Measurements from ENCODE around the gene PM20D2. TPM values are rescaled to one million over a fixed set of nuclear protein-coding genes. Genes with fewer than 3 reads are reported as not detected.

PM20D2 gene
- total RNA-seq, 1 donor from 2014 or later = 14.1 TPM

GRCh38 chr6:89194559-89194958 is 48.7 kb downstream of the PM20D2 start:
- H3K27me3 Mint-ChIP-seq (ENCODE audit: insufficient read depth) = peaks cover 1% of the 10 kb centered on the region
- no peaks in the 10 kb centered on the region for H3K36me3 Mint-ChIP-seq (ENCODE audit: low read depth)
- no peak for DNase-seq (ENCODE audit: low spot score)
- H3K27ac Mint-ChIP-seq = no peak overlapping the region
- intact Hi-C loops (cut with micrococcal nuclease) = no loop called here
- H3K4me3 Mint-ChIP-seq = no peak overlapping the region
- no peaks in the 10 kb centered on the region for H3K4me1 Mint-ChIP-seq (ENCODE audit: low read depth)
- H3K9me3 Mint-ChIP-seq = peaks cover 14% of the 10 kb centered on the region

DNA sequence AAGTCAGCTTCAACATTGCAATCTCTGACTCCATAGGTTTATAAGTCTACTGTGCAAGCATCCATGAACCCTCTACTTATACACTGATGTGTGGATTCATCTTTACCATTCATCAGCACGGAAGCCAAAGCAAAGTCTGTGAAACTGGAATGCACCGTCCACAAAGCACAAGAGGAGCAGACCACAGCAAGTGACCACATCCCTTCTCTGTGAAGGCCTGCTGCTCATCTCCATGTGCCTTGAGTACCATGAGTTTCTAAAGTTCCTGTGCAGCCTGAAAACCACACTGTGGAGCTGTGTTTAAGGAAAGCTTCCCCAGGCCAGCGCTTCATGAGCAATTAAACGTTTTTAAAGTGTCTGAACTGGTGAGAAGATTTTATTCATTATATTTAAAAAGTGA is 51.3 kb downstream of the PM20D2 start:
- H3K27ac Mint-ChIP-seq = no peak overlapping the region
- peaks cover 1% of the 10 kb centered on the region for H3K27me3 Mint-ChIP-seq (ENCODE audit: insufficient read depth)
- H3K4me1 Mint-ChIP-seq (ENCODE audit: low read depth) = no peaks in the 10 kb centered on the region
- no peaks in the 10 kb centered on the region for H3K36me3 Mint-ChIP-seq (ENCODE audit: low read depth)
- intact Hi-C loops (cut with micrococcal nuclease) = no loop called here
- no peak for DNase-seq (ENCODE audit: low spot score)
- H3K9me3 Mint-ChIP-seq = peaks cover 14% of the 10 kb centered on the region
- H3K4me3 Mint-ChIP-seq = no peak overlapping the region

GRCh38 chr6:89198235-89198634 is 52.4 kb downstream of the PM20D2 start:
- Mint-ChIP-seq H3K27ac (no peak overlapping the region), H3K27me3 (ENCODE audit: insufficient read depth) (peaks cover 1% of the 10 kb centered on the region), H3K36me3 (ENCODE audit: low read depth) (no peaks in the 10 kb centered on the region), H3K9me3 (peaks cover 14% of the 10 kb centered on the region), H3K4me1 (ENCODE audit: low read depth) (no peaks in the 10 kb centered on the region), H3K4me3 (no peak overlapping the region)
- no peak for DNase-seq (ENCODE audit: low spot score)
- intact Hi-C loops (cut with micrococcal nuclease) = no loop called here

DNA sequence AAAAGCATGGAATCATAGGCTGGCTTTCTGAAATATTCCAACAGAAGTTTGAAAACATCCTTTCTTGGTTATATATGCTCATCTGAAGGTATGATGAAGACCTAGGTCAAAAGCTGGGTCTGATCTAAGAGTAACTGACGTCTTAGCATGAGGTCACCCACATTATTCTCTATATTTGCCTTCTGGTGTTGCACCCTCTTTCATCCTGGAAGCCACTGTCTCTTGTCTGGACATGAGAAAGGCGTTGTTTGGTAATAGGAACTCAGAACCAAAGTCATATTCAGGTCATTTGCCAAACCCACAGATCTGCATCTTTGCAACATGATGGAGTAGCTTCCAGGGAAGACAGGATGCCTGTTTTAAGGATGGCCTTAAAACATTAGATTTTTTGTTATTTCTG is 53.7 kb downstream of the PM20D2 start:
- intact Hi-C loops (cut with micrococcal nuclease) = no loop called here
- H3K9me3 Mint-ChIP-seq = peaks cover 5% of the 10 kb centered on the region
- H3K36me3 Mint-ChIP-seq (ENCODE audit: low read depth) = no peaks in the 10 kb centered on the region
- no peak overlapping the region for H3K4me3 Mint-ChIP-seq
- H3K4me1 Mint-ChIP-seq (ENCODE audit: low read depth) = no peaks in the 10 kb centered on the region
- no peak for DNase-seq (ENCODE audit: low spot score)
- peaks cover 1% of the 10 kb centered on the region for H3K27me3 Mint-ChIP-seq (ENCODE audit: insufficient read depth)
- H3K27ac Mint-ChIP-seq = no peak overlapping the region

DNA sequence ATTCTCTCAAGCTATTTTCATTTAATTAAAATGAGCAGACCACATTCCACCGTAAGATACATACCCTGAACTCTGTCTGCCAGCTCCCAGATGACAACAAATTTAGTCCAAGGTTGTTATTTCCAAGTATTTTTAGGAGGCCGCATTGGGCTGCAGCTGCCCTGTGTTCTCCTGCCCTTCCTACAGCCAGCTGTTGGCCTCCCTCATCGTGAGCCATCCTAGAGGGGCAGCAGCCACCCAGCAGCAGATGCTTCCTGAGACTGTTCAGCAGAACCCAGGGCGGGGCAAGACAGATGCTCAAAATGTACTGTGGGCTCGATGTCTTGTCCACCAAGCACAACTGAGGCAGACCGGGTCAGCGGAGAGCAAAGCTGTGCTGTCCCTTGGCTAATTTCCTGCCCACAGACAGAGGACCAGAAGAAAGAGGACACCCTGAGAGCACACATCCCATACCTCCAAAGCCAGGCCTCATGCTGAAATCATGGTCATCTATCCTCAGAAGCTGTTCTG is 54.9 kb downstream of the PM20D2 start:
- DNase-seq (ENCODE audit: low spot score) = no peak
- intact Hi-C loops (cut with micrococcal nuclease) = no loop called here
- H3K36me3 Mint-ChIP-seq (ENCODE audit: low read depth) = no peaks in the 10 kb centered on the region
- H3K4me3 Mint-ChIP-seq = no peak overlapping the region
- no peak overlapping the region for H3K27ac Mint-ChIP-seq
- H3K27me3 Mint-ChIP-seq (ENCODE audit: insufficient read depth) = peaks cover 1% of the 10 kb centered on the region
- H3K9me3 Mint-ChIP-seq = no peaks in the 10 kb centered on the region
- H3K4me1 Mint-ChIP-seq (ENCODE audit: low read depth) = no peaks in the 10 kb centered on the region

DNA sequence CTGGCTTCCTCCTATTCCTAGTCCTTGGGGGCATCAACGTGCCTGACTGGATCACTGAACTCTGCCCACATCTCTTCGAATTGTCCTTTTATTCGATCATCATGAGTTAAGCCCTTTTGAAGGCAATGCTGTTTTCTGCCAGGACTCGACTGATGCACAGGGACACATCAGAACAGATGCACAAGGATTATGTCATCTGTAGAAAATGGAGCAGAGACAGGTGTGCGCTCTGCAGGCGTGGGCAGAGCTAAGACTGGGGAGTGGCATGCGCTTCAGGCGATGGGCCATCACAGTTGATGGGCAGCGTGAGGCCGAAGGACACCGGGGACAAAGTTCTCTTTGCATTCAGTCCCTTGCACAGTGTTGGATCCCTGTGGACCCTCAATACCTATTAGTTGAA is 58.2 kb downstream of the PM20D2 start:
- H3K27ac Mint-ChIP-seq = no peak overlapping the region

GRCh38 chr6:89205819-89206218 is 60.0 kb downstream of the PM20D2 start:
- no peak for DNase-seq (ENCODE audit: low spot score)
- Mint-ChIP-seq H3K4me1 (ENCODE audit: low read depth) (no peaks in the 10 kb centered on the region), H3K9me3 (no peaks in the 10 kb centered on the region), H3K27me3 (ENCODE audit: insufficient read depth) (no peaks in the 10 kb centered on the region), H3K4me3 (no peak overlapping the region), H3K36me3 (ENCODE audit: low read depth) (no peaks in the 10 kb centered on the region), H3K27ac (no peak overlapping the region)
- intact Hi-C loops (cut with micrococcal nuclease) = no loop called here

More for the DNA sequence above, 58.2 kb downstream of the PM20D2 start:
- intact Hi-C loops (cut with micrococcal nuclease) = no loop called here
- H3K4me3 Mint-ChIP-seq = no peak overlapping the region
- no peaks in the 10 kb centered on the region for H3K36me3 Mint-ChIP-seq (ENCODE audit: low read depth)
- no peaks in the 10 kb centered on the region for H3K27me3 Mint-ChIP-seq (ENCODE audit: insufficient read depth)
- no peaks in the 10 kb centered on the region for H3K4me1 Mint-ChIP-seq (ENCODE audit: low read depth)
- no peaks in the 10 kb centered on the region for H3K9me3 Mint-ChIP-seq
- no peak for DNase-seq (ENCODE audit: low spot score)

- DNase-seq (ENCODE audit: low spot score) = no peak
- no peaks in the 10 kb centered on the region for H3K27me3 Mint-ChIP-seq (ENCODE audit: insufficient read depth)
- H3K27ac Mint-ChIP-seq = no peak overlapping the region
- intact Hi-C loops (cut with micrococcal nuclease) = no loop called here
- H3K4me1 Mint-ChIP-seq (ENCODE audit: low read depth) = no peaks in the 10 kb centered on the region
- no peaks in the 10 kb centered on the region for H3K9me3 Mint-ChIP-seq
- H3K36me3 Mint-ChIP-seq (ENCODE audit: low read depth) = no peaks in the 10 kb centered on the region
- H3K4me3 Mint-ChIP-seq = no peak overlapping the region
These were observed 62.7 kb downstream of the PM20D2 start for GRCh38 chr6:89208551-89208950.

DNA sequence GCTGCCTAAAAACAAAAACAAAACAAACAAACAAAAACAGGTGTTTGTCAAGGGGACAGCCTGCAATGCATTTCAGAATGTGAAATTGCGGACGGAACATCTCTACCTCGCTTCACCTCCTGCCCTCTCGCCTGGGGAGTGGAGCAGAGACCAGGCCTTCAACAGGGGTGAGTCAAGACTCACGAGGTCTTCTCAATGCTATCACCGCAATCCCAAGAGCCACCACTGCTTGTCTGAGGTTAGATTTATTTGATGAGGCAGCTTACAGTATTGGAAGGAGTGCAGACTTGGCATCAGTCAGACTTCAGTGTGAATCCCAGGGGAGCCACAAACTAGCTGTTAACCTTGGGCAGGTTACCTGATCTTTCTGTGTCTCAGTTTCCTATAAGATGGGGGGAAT is 63.6 kb downstream of the PM20D2 start:
- Mint-ChIP-seq H3K36me3 (ENCODE audit: low read depth) (no peaks in the 10 kb centered on the region), H3K9me3 (no peaks in the 10 kb centered on the region), H3K4me3 (no peak overlapping the region), H3K27ac (no peak overlapping the region), H3K4me1 (ENCODE audit: low read depth) (no peaks in the 10 kb centered on the region), H3K27me3 (ENCODE audit: insufficient read depth) (no peaks in the 10 kb centered on the region)
- DNase-seq (ENCODE audit: low spot score) = no peak
- intact Hi-C loops (cut with micrococcal nuclease) = no loop called here

- no peak overlapping the region for H3K4me3 Mint-ChIP-seq
- intact Hi-C loops (cut with micrococcal nuclease) = no loop called here
- H3K27ac Mint-ChIP-seq = no peak overlapping the region
- no peaks in the 10 kb centered on the region for H3K4me1 Mint-ChIP-seq (ENCODE audit: low read depth)
- H3K27me3 Mint-ChIP-seq (ENCODE audit: insufficient read depth) = peaks cover 15% of the 10 kb centered on the region
- no peaks in the 10 kb centered on the region for H3K9me3 Mint-ChIP-seq
- no peaks in the 10 kb centered on the region for H3K36me3 Mint-ChIP-seq (ENCODE audit: low read depth)
- DNase-seq (ENCODE audit: low spot score) = no peak
These were observed 66.6 kb downstream of the PM20D2 start for GRCh38 chr6:89212472-89212871.

DNA sequence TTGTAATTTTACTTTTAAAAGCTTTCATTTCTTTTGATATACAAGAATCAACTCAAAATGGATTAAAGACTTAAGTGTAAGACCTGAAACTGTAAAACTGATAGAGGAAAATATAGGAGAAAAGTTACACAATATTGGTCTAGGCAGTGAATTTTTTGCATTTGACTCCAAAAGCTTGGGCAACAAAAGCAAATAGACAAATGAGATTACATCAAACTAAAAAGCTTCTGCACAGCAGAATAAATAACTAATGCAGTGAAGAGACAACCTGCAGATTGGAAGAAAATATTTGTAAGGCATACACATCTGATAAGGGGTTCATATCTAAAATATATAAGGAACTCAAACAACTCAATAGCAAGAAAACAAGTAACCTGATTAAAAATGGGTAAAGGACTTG is 68.3 kb downstream of the PM20D2 start:
- H3K27me3 Mint-ChIP-seq (ENCODE audit: insufficient read depth) = peaks cover 21% of the 10 kb centered on the region
- no peaks in the 10 kb centered on the region for H3K36me3 Mint-ChIP-seq (ENCODE audit: low read depth)
- no peaks in the 10 kb centered on the region for H3K4me1 Mint-ChIP-seq (ENCODE audit: low read depth)
- H3K9me3 Mint-ChIP-seq = no peaks in the 10 kb centered on the region
- no peak overlapping the region for H3K27ac Mint-ChIP-seq
- no peak for DNase-seq (ENCODE audit: low spot score)
- intact Hi-C loops (cut with micrococcal nuclease) = no loop called here
- no peak overlapping the region for H3K4me3 Mint-ChIP-seq

Other genes with a start within 250 kb of the PM20D2 start
- gene RNGTT, start 182.4 kb upstream of the PM20D2 start, total RNA-seq = 21.6 and 25.3 TPM in 2 replicates
- 45.6 and 47.6 TPM in 2 replicates for gene PNRC1, start 65.3 kb upstream of the PM20D2 start, total RNA-seq
- gene SRSF12, start 28.0 kb upstream of the PM20D2 start, total RNA-seq = 0.07 and 0.10 TPM in 2 replicates
- not detected in 2 replicates for gene GABRR1, start 71.3 kb downstream of the PM20D2 start, total RNA-seq
- 0.88 and 1.0 TPM in 2 replicates for gene GABRR2, start 169.2 kb downstream of the PM20D2 start, total RNA-seq
- 38.1 and 40.5 TPM in 2 replicates for gene UBE2J1, start 206.7 kb downstream of the PM20D2 start, total RNA-seq